Measurements from ENCODE around the gene C16orf78.

DNA sequence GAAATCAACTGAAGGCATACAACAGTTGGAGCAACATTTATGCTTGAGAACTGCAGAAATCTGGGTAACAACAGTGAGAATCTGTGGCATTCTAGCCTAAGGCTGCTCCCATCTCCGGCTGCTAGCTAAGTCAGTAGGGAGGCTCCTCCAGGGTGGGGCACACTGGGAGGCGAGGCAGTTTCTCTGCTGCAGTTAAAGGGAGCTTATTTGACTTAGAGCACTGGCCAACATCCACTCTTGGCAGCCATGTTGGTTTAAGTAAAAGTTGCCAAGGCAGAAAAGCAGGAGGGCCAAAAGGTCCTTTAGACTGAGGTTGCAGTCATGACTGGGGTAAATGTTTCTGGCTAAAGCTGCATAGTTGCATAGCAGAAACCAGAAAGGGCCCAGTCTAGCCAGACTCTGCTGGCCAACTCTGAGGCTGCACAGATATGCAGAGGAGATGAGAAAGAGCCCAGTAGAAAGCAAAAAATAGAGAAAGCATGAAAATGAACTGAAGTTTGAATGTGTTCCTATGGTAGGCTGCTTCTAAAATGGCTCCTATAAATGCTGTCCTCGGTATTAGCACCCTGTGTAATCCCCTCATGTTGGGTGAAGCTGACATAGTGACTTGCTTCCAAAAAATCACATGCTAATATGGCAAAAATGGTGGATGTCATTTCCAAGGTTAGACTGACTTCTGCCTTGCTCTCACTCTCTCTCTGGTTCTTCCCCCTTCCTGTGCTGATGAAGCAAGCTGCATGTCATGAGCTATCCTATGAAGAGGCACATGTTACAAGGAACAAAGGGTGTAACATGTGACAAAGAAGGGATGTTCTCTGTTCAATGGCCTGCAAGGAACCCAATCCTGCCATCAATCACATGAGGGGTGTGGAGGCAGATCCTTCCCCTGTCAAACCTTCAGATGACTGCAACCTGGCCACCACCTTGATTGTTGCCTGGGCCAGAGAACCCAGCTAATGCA, 3.7 kb upstream of the C16orf78 start:
- TF ChIP-seq, protein P1, sequence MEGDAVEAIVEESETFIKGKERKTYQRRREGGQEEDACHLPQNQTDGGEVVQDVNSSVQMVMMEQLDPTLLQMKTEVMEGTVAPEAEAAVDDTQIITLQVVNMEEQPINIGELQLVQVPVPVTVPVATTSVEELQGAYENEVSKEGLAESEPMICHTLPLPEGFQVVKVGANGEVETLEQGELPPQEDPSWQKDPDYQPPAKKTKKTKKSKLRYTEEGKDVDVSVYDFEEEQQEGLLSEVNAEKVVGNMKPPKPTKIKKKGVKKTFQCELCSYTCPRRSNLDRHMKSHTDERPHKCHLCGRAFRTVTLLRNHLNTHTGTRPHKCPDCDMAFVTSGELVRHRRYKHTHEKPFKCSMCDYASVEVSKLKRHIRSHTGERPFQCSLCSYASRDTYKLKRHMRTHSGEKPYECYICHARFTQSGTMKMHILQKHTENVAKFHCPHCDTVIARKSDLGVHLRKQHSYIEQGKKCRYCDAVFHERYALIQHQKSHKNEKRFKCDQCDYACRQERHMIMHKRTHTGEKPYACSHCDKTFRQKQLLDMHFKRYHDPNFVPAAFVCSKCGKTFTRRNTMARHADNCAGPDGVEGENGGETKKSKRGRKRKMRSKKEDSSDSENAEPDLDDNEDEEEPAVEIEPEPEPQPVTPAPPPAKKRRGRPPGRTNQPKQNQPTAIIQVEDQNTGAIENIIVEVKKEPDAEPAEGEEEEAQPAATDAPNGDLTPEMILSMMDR (IDR thresholded peaks at IDR 0.05): no peak
- TF ChIP-seq, protein P2, sequence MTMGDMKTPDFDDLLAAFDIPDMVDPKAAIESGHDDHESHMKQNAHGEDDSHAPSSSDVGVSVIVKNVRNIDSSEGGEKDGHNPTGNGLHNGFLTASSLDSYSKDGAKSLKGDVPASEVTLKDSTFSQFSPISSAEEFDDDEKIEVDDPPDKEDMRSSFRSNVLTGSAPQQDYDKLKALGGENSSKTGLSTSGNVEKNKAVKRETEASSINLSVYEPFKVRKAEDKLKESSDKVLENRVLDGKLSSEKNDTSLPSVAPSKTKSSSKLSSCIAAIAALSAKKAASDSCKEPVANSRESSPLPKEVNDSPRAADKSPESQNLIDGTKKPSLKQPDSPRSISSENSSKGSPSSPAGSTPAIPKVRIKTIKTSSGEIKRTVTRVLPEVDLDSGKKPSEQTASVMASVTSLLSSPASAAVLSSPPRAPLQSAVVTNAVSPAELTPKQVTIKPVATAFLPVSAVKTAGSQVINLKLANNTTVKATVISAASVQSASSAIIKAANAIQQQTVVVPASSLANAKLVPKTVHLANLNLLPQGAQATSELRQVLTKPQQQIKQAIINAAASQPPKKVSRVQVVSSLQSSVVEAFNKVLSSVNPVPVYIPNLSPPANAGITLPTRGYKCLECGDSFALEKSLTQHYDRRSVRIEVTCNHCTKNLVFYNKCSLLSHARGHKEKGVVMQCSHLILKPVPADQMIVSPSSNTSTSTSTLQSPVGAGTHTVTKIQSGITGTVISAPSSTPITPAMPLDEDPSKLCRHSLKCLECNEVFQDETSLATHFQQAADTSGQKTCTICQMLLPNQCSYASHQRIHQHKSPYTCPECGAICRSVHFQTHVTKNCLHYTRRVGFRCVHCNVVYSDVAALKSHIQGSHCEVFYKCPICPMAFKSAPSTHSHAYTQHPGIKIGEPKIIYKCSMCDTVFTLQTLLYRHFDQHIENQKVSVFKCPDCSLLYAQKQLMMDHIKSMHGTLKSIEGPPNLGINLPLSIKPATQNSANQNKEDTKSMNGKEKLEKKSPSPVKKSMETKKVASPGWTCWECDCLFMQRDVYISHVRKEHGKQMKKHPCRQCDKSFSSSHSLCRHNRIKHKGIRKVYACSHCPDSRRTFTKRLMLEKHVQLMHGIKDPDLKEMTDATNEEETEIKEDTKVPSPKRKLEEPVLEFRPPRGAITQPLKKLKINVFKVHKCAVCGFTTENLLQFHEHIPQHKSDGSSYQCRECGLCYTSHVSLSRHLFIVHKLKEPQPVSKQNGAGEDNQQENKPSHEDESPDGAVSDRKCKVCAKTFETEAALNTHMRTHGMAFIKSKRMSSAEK (CRISPR knock-in tag; IDR thresholded peaks at IDR 0.05; ENCODE audit: borderline replicate concordance): no peak
- TF ChIP-seq ZNF232 (CRISPR knock-in tag; IDR thresholded peaks at IDR 0.05) (no peak), NR3C1 (CRISPR knock-in tag; conservative IDR thresholded peaks at IDR 0.05; ENCODE audit: low read depth) (no peak), ZNF263 (CRISPR knock-in tag; IDR thresholded peaks at IDR 0.05; ENCODE audit: low read depth) (no peak), IRF2 (CRISPR knock-in tag; IDR thresholded peaks at IDR 0.05; ENCODE audit: borderline replicate concordance, low read depth) (no peak)
- TF ChIP-seq, protein P3, sequence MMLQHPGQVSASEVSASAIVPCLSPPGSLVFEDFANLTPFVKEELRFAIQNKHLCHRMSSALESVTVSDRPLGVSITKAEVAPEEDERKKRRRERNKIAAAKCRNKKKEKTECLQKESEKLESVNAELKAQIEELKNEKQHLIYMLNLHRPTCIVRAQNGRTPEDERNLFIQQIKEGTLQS (CRISPR knock-in tag; conservative IDR thresholded peaks at IDR 0.05): no peak
- TF ChIP-seq, protein P4, sequence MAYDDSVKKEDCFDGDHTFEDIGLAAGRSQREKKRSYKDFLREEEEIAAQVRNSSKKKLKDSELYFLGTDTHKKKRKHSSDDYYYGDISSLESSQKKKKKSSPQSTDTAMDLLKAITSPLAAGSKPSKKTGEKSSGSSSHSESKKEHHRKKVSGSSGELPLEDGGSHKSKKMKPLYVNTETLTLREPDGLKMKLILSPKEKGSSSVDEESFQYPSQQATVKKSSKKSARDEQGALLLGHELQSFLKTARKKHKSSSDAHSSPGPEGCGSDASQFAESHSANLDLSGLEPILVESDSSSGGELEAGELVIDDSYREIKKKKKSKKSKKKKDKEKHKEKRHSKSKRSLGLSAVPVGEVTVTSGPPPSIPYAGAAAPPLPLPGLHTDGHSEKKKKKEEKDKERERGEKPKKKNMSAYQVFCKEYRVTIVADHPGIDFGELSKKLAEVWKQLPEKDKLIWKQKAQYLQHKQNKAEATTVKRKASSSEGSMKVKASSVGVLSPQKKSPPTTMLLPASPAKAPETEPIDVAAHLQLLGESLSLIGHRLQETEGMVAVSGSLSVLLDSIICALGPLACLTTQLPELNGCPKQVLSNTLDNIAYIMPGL (CRISPR knock-in tag; IDR thresholded peaks at IDR 0.05): no peak
- TF ChIP-seq, protein P5, sequence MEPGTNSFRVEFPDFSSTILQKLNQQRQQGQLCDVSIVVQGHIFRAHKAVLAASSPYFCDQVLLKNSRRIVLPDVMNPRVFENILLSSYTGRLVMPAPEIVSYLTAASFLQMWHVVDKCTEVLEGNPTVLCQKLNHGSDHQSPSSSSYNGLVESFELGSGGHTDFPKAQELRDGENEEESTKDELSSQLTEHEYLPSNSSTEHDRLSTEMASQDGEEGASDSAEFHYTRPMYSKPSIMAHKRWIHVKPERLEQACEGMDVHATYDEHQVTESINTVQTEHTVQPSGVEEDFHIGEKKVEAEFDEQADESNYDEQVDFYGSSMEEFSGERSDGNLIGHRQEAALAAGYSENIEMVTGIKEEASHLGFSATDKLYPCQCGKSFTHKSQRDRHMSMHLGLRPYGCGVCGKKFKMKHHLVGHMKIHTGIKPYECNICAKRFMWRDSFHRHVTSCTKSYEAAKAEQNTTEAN (CRISPR knock-in tag; IDR thresholded peaks at IDR 0.05): no peak
- TF ChIP-seq, protein P6, sequence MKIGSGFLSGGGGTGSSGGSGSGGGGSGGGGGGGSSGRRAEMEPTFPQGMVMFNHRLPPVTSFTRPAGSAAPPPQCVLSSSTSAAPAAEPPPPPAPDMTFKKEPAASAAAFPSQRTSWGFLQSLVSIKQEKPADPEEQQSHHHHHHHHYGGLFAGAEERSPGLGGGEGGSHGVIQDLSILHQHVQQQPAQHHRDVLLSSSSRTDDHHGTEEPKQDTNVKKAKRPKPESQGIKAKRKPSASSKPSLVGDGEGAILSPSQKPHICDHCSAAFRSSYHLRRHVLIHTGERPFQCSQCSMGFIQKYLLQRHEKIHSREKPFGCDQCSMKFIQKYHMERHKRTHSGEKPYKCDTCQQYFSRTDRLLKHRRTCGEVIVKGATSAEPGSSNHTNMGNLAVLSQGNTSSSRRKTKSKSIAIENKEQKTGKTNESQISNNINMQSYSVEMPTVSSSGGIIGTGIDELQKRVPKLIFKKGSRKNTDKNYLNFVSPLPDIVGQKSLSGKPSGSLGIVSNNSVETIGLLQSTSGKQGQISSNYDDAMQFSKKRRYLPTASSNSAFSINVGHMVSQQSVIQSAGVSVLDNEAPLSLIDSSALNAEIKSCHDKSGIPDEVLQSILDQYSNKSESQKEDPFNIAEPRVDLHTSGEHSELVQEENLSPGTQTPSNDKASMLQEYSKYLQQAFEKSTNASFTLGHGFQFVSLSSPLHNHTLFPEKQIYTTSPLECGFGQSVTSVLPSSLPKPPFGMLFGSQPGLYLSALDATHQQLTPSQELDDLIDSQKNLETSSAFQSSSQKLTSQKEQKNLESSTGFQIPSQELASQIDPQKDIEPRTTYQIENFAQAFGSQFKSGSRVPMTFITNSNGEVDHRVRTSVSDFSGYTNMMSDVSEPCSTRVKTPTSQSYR (CRISPR knock-in tag; IDR thresholded peaks at IDR 0.05): no peak
- TF ChIP-seq, protein P7, sequence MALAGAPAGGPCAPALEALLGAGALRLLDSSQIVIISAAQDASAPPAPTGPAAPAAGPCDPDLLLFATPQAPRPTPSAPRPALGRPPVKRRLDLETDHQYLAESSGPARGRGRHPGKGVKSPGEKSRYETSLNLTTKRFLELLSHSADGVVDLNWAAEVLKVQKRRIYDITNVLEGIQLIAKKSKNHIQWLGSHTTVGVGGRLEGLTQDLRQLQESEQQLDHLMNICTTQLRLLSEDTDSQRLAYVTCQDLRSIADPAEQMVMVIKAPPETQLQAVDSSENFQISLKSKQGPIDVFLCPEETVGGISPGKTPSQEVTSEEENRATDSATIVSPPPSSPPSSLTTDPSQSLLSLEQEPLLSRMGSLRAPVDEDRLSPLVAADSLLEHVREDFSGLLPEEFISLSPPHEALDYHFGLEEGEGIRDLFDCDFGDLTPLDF (CRISPR knock-in tag; IDR thresholded peaks at IDR 0.05): no peak
- TF ChIP-seq, protein P8, sequence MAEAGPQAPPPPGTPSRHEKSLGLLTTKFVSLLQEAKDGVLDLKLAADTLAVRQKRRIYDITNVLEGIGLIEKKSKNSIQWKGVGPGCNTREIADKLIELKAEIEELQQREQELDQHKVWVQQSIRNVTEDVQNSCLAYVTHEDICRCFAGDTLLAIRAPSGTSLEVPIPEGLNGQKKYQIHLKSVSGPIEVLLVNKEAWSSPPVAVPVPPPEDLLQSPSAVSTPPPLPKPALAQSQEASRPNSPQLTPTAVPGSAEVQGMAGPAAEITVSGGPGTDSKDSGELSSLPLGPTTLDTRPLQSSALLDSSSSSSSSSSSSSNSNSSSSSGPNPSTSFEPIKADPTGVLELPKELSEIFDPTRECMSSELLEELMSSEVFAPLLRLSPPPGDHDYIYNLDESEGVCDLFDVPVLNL (CRISPR knock-in tag; IDR thresholded peaks at IDR 0.05; ENCODE audit: borderline replicate concordance, low read depth): no peak

Data from WTC11 (cell line).